Astrocyte of the cerebellum (primary cell): Measurements from ENCODE around the gene NXN.
"Not testable (repeated sequence)": the region's sequence is repeated elsewhere in the genome, so short reads cannot be mapped to it uniquely, and the experiment has no call there.

ENCODE experiments used
- DNase-seq: peaks from one replicate; pipeline ENCODE4 v3.0.0-alpha.2; 2011; ENCODE audit warnings: low read depth
- H3K4me3 ChIP-seq: 2 replicates; pipeline ENCODE4 v1.5.1; 2011; ENCODE audit warnings: mild to moderate bottlenecking, low read depth, low read length, moderate library complexity
- in situ Hi-C: cut with HindIII; loops from 2 replicates; pipeline ENCODE4 v1.10.0; 2017; ENCODE audit warnings: low sequenced_read_pairs
- TF ChIP-seq, protein P1 (sequence below): IDR thresholded peaks from 2 replicates; pipeline ENCODE4 v1.5.1; 2012; ENCODE audit warnings: low read length, low read depth, moderate library complexity, mild to moderate bottlenecking; ENCODE audit errors: missing control alignments

Gene NXN

DNA sequence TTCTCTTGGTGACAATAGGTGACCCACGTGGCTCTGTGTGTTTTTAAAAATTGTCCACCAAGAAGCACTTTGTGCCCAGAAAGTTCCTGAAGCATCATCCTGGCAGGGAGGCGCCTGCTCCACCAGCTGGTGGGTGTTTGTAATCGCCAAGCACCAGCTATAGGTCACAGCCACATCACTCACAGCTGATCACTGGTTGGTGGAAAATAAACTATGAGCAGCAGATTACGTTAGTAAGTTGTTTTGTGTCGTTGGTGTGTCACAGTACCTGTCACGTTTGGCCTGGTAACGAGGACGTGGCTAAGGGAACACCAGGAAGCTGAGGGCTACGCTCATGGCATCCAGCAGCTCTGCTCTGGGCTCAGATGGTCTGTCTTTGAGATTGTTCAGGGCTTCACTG is 187.3 kb downstream of the NXN start:
- in situ Hi-C loops, result loop anchor here (25.0 kb wide), 1 partner anchor 195 kb away; the partner anchor contains the start of genes NXN and TIMM22
- H3K4me3 ChIP-seq, result no peak overlapping the region
- no peak for DNase-seq
- TF ChIP-seq, protein P1, sequence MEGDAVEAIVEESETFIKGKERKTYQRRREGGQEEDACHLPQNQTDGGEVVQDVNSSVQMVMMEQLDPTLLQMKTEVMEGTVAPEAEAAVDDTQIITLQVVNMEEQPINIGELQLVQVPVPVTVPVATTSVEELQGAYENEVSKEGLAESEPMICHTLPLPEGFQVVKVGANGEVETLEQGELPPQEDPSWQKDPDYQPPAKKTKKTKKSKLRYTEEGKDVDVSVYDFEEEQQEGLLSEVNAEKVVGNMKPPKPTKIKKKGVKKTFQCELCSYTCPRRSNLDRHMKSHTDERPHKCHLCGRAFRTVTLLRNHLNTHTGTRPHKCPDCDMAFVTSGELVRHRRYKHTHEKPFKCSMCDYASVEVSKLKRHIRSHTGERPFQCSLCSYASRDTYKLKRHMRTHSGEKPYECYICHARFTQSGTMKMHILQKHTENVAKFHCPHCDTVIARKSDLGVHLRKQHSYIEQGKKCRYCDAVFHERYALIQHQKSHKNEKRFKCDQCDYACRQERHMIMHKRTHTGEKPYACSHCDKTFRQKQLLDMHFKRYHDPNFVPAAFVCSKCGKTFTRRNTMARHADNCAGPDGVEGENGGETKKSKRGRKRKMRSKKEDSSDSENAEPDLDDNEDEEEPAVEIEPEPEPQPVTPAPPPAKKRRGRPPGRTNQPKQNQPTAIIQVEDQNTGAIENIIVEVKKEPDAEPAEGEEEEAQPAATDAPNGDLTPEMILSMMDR, result no peak

DNA sequence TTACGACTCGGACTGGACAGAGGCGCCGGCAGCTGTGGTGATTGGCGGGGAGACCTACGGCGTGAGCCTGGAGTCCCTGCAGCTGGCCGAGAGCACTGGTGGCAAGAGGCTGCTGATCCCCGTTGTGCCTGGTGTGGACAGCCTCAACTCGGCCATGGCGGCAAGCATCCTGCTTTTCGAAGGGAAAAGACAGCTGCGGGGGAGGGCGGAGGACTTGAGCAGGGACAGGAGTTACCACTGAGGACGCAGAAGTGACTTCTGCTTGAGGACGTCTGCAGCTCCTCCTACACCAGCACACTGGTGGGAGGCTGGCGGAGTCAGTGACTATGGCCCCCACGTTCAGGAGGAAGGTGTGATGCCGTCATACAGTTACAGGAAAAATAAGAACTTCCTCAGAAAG is 187.7 kb downstream of the NXN start:
- DNase-seq, result no peak
- H3K4me3 ChIP-seq, result no peak overlapping the region
- TF ChIP-seq, protein P1, result no peak
- in situ Hi-C loops, result loop anchor here (25.0 kb wide), 1 partner anchor 195 kb away; the partner anchor contains the start of genes NXN and TIMM22

DNA sequence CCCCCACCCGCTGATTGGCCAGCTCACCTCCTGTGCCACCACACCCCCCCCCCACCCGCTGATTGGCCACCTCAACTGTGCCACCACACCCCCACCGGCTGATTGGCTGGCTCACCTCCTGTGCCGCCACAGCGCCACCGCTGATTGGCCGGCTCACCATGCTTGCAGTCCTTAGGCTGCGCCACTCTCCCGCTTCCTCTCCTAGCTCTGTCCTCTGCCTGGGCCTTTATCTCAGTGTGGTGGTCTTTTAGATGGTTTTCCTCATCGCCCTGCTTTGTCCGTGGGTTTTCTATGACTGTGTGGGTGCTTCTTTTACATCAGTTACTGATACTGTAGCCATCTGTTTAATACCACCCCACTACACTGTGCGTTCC is 188.7 kb downstream of the NXN start:
- not testable (repeated sequence) for DNase-seq, H3K4me3 ChIP-seq
- in situ Hi-C loops, result loop anchor here (25.0 kb wide), 1 partner anchor 196 kb away; the partner anchor contains the start of genes NXN and TIMM22

DNA sequence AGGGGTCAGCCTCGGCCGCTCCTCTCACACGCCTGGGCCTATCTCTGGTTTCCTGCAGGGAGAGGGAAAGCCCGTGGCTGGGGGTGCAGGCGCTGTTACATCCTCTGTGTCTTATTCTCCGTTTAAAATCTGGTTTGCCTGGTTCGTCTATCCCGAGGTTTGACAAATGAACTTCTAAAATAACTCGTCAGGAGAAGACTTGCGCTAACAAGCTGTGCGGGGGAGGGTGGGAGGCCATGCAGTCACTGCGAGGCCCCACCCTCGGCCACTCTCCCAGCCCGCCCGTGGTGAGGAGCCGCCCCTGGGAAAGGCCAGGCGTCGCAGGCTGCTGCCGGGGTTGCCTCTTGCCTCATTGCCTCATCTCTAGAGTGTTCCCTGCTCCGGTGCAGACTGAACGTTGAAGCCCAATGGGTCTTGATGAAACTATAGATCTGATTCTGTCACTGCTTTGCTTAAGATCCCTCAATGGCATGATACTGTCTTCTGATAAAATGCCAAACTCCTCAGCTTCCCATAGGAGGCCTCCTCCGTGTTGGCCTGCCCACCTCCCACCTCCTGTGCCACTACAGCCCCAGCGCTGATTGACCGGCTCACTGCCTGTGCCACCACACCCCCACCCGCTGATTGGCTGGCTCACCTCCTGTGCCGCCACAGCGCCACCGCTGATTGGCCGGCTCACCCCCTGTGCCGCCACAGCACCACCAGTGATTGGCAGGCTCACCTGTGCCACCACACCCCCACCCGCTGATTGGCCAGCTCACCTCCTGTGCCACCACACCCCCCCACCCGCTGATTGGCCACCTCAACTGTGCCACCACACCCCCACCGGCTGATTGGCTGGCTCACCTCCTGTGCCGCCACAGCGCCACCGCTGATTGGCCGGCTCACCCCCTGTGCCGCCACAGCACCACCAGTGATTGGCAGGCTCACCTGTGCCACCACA is 189.4 kb downstream of the NXN start:
- in situ Hi-C loops, result loop anchor here (25.0 kb wide), 1 partner anchor 197 kb away; the partner anchor contains the start of genes NXN and TIMM22
- not testable (repeated sequence) for H3K4me3 ChIP-seq, DNase-seq

DNA sequence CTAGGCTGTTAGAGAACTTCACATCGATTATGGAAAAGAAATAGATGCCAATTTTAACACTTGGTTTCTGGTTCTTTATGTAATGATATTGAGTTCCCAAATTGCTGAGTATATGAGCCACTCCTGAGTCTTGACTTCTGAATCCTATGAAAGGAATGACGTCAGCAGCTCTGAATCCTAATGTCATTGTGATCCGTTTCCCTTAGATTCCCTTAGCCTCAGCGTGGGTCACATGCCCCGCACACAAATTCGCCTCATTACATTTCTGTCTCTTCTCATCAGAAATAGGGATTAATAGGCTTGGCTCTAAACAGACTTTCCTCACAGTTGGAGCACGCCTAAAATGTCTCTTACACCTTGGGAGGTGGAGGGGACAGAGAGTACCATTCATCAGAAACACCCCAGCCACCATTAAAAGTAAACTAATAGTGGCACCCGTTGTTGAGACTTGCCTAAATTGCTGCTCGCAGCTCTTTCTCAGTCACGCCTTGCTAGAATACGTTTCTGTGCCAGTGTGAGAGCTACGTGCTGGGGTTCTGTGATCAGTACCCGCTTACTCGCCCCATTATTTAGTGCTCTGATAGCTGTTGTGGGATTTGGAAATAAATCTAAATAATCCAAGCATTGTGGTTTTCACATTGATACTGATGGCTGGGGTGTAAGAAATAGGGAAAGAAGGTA is 190.3 kb downstream of the NXN start:
- no peak overlapping the region for H3K4me3 ChIP-seq
- TF ChIP-seq, protein P1, result no peak
- no peak for DNase-seq

DNA sequence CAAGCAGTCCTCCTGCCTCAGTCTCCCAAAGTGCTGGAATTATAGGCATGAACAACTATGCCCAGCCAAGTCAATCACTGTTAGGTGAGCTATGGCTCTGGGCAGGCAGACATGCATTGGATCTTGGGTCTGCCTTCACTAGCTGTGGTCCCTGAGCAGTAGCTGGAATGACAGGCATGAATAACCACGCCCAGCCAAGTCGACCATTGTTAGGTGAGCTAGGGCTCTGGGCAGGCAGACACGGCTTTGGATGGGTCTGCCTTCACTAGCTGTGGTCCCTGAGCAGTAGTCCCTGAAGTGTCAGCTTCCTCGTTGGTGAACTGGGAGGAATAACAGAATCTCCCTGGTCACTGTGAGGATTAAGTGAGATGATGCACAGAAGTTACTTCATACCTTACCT is 191.0 kb downstream of the NXN start:
- no peak overlapping the region for H3K4me3 ChIP-seq
- DNase-seq, result no peak
- in situ Hi-C loops, result loop anchor here (25.0 kb wide), 1 partner anchor 199 kb away; the partner anchor contains the start of genes NXN and TIMM22
- TF ChIP-seq, protein P1, result no peak

More for the DNA sequence above, 190.3 kb downstream of the NXN start:
- in situ Hi-C loops, result loop anchor here (25.0 kb wide), 1 partner anchor 198 kb away; the partner anchor contains the start of genes NXN and TIMM22

DNA sequence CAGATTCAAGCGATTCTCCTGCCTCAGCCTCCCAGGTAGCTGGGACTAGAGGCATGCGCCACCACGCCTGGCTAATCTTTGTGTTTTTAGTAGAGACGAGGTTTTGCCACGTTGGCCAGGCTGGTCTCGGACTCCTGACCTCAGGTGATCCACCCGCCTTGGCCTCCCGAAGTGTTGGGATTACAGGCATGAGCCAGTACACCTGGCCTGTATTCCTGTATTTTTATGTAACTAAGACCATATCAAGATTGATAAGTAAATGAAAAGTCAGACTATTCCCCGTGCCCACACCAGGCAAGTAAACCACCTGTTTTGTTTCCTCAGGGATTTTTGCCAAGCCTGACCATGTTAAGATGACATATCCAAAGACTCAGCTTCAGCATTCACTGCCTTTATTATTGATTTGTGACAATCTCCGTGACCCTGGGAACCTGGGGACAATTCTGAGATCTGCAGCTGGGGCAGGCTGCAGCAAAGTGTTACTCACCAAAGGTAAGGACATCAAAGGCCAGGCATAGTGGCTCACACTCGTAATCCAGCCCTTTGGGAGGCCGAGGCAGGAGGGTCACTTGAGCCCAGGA is 191.8 kb downstream of the NXN start:
- no peak overlapping the region for H3K4me3 ChIP-seq
- DNase-seq, result no peak
- in situ Hi-C loops, result loop anchor here (25.0 kb wide), 1 partner anchor 200 kb away; the partner anchor contains the start of genes NXN and TIMM22
- TF ChIP-seq, protein P1, result no peak

DNA sequence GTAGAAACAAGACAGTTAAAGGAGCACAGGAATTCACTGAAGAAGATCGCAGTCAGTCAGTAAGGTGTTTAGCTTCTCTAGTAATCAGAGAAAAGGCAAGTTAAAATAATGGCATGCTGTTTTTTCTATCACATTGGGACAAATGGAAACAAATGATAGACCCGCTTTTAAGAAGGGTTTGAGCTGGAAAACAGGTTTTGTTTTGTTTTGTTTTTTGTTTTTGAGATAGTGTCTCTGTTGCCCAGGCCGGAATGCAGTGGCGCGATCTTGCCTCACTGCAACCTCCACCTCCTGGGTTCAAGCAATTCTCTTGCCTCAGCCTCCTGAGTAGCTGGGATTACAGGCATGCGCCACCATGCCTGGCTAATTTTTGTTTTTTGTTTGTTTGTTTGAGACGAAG is 193.7 kb downstream of the NXN start:
- not testable (repeated sequence) for DNase-seq, H3K4me3 ChIP-seq
- in situ Hi-C loops, result loop anchor here (25.0 kb wide), 1 partner anchor 201 kb away; the partner anchor contains the start of genes NXN and TIMM22
